ENCODE measurements around the gene ZNF575.
"Not testable (repeated sequence)": the region's sequence is repeated elsewhere in the genome, so short reads cannot be mapped to it uniquely, and the experiment has no call there.

ZNF575 gene

GRCh38 chr19:43510713-43511112 lies 22.3 kb upstream of the ZNF575 start:
- in situ Hi-C loops (cut with MboI; ENCODE audit: low sequenced_read_pairs): no loop called here

- in situ Hi-C loops (cut with MboI; ENCODE audit: low sequenced_read_pairs): no loop called here
Observed at GRCh38 chr19:43511324-43511723, 21.7 kb upstream of the ZNF575 start.

GRCh38 chr19:43512399-43512798 lies 20.6 kb upstream of the ZNF575 start:
- in situ Hi-C loops (cut with MboI; ENCODE audit: low sequenced_read_pairs): not testable (repeated sequence)

GRCh38 chr19:43518051-43518450 lies 14.9 kb upstream of the ZNF575 start:
- in situ Hi-C loops (cut with MboI; ENCODE audit: low sequenced_read_pairs): no loop called here

GRCh38 chr19:43519436-43520088 lies 13.4 kb upstream of the ZNF575 start:
- in situ Hi-C loops (cut with MboI; ENCODE audit: low sequenced_read_pairs): no loop called here

- in situ Hi-C loops (cut with MboI; ENCODE audit: low sequenced_read_pairs): no loop called here
Observed at GRCh38 chr19:43522929-43523328, 10.1 kb upstream of the ZNF575 start.

- in situ Hi-C loops (cut with MboI; ENCODE audit: low sequenced_read_pairs): not testable (repeated sequence)
Observed at GRCh38 chr19:43523696-43524095, 9.3 kb upstream of the ZNF575 start.

- in situ Hi-C loops (cut with MboI; ENCODE audit: low sequenced_read_pairs): no loop called here
Observed at GRCh38 chr19:43524922-43525835, 7.8 kb upstream of the ZNF575 start.

- in situ Hi-C loops (cut with MboI; ENCODE audit: low sequenced_read_pairs): no loop called here
Observed at GRCh38 chr19:43525836-43526771, 6.9 kb upstream of the ZNF575 start.

GRCh38 chr19:43526884-43527859 lies 5.8 kb upstream of the ZNF575 start, which contains the start of gene ETHE1:
TSS of gene ETHE1 (minus strand) at chr19:43527201. CDS start at chr19:43527177, 24 bp downstream.
- in situ Hi-C loops (cut with MboI; ENCODE audit: low sequenced_read_pairs): no loop called here

- in situ Hi-C loops (cut with MboI; ENCODE audit: low sequenced_read_pairs): no loop called here
Observed at GRCh38 chr19:43527860-43528622, 4.9 kb upstream of the ZNF575 start.

GRCh38 chr19:43532571-43532961 lies 422 bp upstream of the ZNF575 start:
- in situ Hi-C loops (cut with MboI; ENCODE audit: low sequenced_read_pairs): no loop called here

GRCh38 chr19:43533546-43534304 lies 737 bp downstream of the ZNF575 start:
- in situ Hi-C loops (cut with MboI; ENCODE audit: low sequenced_read_pairs): no loop called here

GRCh38 chr19:43534305-43534815 lies 1.4 kb downstream of the ZNF575 start:
- in situ Hi-C loops (cut with MboI; ENCODE audit: low sequenced_read_pairs): no loop called here

GRCh38 chr19:43534816-43535761 lies 2.1 kb downstream of the ZNF575 start:
- in situ Hi-C loops (cut with MboI; ENCODE audit: low sequenced_read_pairs): no loop called here

GRCh38 chr19:43538922-43539321 lies 5.9 kb downstream of the ZNF575 start:
- in situ Hi-C loops (cut with MboI; ENCODE audit: low sequenced_read_pairs): no loop called here

- in situ Hi-C loops (cut with MboI; ENCODE audit: low sequenced_read_pairs): no loop called here
Observed at GRCh38 chr19:43540381-43540780, 7.4 kb downstream of the ZNF575 start.

All from hTERT RPE-1 (cell line).